NCI-H2196 (cell line): ENCODE data around the gene NEO1.
A peak's percentile ranks its signal among the peaks of the same experiment; 100 is the strongest.

Source experiments
- DNase-seq: peaks from one replicate; lab custom pipeline; 2025; ENCODE audit not compliant: unreplicated experiment; lab: John Stamatoyannopoulos, UW

The NEO1 gene

DNA sequence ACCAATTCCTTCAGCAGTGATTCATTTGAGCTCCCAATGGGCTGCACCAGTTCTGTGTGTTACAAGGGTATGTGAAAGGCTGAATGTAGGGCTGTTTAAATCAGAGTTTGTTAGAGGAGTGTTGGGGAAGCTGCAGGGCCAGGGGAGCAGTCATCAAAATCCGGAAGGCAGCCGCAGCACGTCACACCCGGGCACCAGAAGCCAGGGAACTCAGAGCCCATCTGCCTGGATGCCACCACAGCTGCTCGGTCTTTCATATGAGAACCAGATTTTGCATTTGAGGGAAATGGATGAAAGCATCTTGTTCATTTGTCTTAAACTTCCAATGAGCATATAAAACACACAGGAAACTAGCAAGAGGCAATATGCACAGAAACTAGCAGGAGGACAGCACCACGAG lies 24.2 kb upstream of the NEO1 start:
- DNase-seq, result no peak

GRCh38 chr15:73028831-73029451 lies 23.3 kb upstream of the NEO1 start:
- no peak for DNase-seq

GRCh38 chr15:73030122-73030679 lies 22.1 kb upstream of the NEO1 start:
- no peak for DNase-seq

DNA sequence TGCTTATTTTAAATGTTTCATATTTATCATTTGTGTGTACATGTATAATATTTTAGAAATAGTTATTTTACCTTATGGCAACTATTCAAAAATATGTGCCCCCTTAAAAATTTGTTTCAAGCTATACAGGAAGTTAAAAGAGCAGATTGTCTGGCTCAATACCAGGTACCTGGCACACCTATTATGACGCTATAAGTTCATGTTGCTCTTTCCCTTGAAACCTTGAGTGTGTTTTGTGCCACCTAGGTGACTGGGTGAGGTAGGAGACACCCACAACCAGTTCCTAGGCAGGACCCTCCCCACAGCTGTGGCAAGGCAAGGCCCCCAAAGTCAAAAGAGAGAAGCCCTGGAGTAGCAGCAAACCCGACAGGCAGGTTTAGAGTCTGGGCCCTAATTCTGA lies 20.6 kb upstream of the NEO1 start:
- DNase-seq, result no peak

DNA sequence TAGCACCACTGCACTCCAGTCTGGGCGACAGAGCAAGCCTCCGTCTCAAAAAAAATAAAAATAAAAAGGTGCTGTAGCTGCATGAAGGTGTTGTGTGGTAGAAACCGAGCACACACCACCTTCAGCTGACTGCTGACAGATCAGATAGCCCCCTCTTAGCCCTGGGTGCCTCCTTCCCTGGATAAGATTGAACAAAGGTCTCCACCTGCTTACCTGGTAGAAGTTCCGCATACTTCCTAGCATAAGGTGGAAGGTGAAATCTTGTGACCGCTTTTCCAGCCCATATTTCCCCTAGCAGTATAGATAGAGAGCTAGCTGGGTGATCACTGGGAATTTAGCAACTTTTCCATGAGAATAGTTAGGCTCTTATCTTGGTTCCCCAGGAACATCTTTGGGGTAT lies 18.7 kb upstream of the NEO1 start:
- no peak for DNase-seq

GRCh38 chr15:73034221-73034620 lies 18.0 kb upstream of the NEO1 start:
- DNase-seq, result no peak

GRCh38 chr15:73035221-73035620 lies 17.0 kb upstream of the NEO1 start:
- no peak for DNase-seq

DNA sequence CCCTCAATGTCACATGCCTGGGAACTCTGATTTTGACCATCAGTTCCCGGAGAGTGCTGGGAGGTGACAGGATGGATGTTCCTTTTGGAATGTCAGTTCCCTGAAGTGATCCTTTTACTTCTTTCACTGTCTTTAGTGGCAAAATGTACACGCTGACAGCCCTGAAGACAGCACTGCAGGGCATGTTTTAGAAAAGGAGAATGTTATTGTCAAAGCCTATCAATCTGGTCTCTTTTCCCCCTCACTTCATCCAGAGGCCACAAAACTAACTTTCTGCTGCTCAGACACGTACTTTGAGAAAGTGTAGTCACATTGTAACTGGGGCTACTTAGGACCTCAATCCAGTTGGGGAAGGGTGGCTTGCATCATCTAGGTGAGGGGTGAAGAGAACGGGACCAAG lies 14.0 kb upstream of the NEO1 start:
- DNase-seq, result no peak

GRCh38 chr15:73046073-73046472 lies 6.2 kb upstream of the NEO1 start:
- no peak for DNase-seq

- DNase-seq, result no peak
Measured at GRCh38 chr15:73047882-73048281, 4.4 kb upstream of the NEO1 start.

GRCh38 chr15:73048624-73049295 lies 3.5 kb upstream of the NEO1 start:
- no peak for DNase-seq

DNA sequence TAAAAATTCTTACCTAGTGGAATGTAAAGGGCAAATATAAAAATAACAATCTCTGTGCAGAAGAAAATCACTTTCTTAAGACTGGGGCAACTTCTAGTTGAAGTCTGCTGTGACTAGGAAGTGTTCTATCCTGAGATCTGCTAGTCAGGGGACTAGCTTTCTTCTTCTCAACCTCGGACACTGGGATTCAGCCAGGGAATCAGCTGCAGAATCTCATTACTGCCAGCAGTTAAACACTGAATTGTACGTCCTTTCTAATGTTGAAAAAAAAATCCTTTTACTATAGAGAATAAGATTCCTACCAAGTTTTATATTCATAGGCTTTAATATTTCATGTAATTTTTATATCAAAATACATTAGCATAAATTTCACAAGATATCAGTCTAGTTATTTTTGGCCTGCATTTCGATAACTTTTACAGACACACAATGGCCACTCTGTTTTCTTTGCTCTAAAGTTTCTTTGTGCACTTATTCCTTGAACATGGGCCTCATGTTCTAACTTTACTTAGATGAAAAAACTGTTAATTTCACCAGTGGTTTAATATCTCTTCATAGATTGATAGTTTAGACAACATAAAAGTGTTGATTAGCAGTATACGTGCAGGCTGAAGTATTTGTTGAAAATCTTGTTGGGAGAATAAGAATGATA lies 2.6 kb upstream of the NEO1 start:
- DNase-seq, result no peak

GRCh38 chr15:73050561-73051295 lies 1.5 kb upstream of the NEO1 start:
- DNase-seq, result no peak

- DNase-seq, result no peak
Measured at GRCh38 chr15:73051391-73051806, 864 bp upstream of the NEO1 start.

GRCh38 chr15:73052653-73053397 lies 562 bp downstream of the NEO1 start:
- peak; percentile 21 for DNase-seq

GRCh38 chr15:73053398-73053723 lies 1.1 kb downstream of the NEO1 start:
- DNase-seq, result no peak

GRCh38 chr15:73054417-73054953 lies 2.2 kb downstream of the NEO1 start:
- DNase-seq, result no peak

GRCh38 chr15:73056460-73056859 lies 4.2 kb downstream of the NEO1 start:
- no peak for DNase-seq

- DNase-seq, result no peak
Measured at GRCh38 chr15:73058437-73058836, 6.2 kb downstream of the NEO1 start.

DNA sequence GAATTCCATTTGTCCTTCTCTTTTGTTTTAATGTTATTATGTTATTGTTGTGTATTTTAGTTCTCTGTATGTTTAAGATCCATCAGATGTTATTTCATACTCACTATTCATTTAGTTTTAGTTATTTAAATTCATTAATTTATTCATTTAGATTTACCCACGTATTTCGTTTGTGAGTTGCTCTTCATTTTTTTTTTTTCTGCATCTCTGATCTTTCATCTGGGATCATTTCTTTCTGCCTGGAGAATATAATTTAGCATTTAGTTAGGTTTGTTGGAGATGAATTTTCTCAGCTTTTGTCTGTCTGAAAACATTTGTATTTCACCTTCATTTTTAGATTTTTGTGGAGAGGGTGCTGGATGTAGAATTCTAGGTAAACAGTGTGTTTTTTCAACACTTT lies 12.9 kb downstream of the NEO1 start:
- no peak for DNase-seq

DNA sequence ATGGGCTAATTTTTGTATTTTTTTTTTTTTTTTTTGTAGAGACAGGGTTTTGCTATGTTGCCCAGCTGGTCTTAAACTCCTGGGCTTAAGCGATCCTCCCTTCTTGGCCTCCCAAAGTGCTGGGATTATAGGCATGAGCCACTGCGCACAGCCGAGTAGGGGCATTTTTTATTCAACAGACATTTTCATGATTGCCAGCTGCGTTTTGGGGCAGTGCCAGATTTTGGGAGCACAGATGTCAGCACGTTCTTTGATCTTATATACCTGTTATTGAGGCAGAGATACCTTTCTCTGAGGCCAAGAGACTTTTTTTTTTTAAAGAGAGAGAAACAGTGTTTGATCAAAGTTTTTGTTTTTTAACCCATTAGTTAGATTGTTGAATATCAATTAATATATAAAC lies 16.8 kb downstream of the NEO1 start:
- DNase-seq, result no peak
